Large intestine (tissue), 3 donors: Measurements from ENCODE around the gene GPR3. TPM values are rescaled to one million over a fixed set of nuclear protein-coding genes. Genes with fewer than 3 reads are reported as not detected.
A peak's percentile ranks its signal among the peaks of the same experiment; 100 is the strongest.
"Not testable (repeated sequence)": the region's sequence is repeated elsewhere in the genome, so short reads cannot be mapped to it uniquely, and the experiment has no call there.

Experiments used
- DNase-seq, 2 donors: peaks; one replicate each; pipeline versions ENCODE4 v3.0.0 to v3.0.0-alpha.2; 2013
- H3K27ac ChIP-seq: one replicate; pipeline ENCODE4 v1.5.1; 2013; ENCODE audit warnings: low read length
- H3K27me3 ChIP-seq: 2 replicates; pipeline ENCODE4 v1.6.1; 2013; ENCODE audit warnings: low read length; ENCODE audit not compliant: control insufficient read depth, insufficient read depth
- H3K36me3 ChIP-seq: 2 replicates; pipeline ENCODE4 v1.6.1; 2013; ENCODE audit warnings: low read length; ENCODE audit not compliant: control insufficient read depth, insufficient read depth
- H3K4me1 ChIP-seq: one replicate; pipeline ENCODE4 v1.6.1; 2013; ENCODE audit warnings: low read length; ENCODE audit not compliant: control insufficient read depth, insufficient read depth
- H3K4me3 ChIP-seq: one replicate; pipeline ENCODE4 v1.5.1; 2013; ENCODE audit warnings: low read length
- H3K9me3 ChIP-seq: one replicate; pipeline ENCODE4 v1.6.1; 2013; ENCODE audit warnings: mild to moderate bottlenecking, low read depth, low read length, moderate library complexity; ENCODE audit not compliant: control insufficient read depth
- WGBS: methylation state at CpG from one replicate; pipeline ENCODE4 v1.1.5; 2013; ENCODE audit warnings: low lambda C conversion rate; ENCODE audit not compliant: insufficient coverage; 5-methylcytosine and 5-hydroxymethylcytosine counted together
- polyA plus RNA-seq: library from polyadenylated mRNA; unstranded; fragments of 120-200 nt; gene quantifications from one replicate; pipeline ENCODE4 v1.2.1, GENCODE V29; 2013

GPR3 gene
- polyA plus RNA-seq, 1 donor = 0.27 TPM

GRCh38 chr1:27380224-27380623, 12.2 kb upstream of the GPR3 start:
- DNase-seq = no peak
- WGBS = no CpG with 5 or more reads among the region's 4 CpGs
- H3K27me3 ChIP-seq = peaks cover 6% of the 10 kb centered on the region

GRCh38 chr1:27380766-27381733, 11.4 kb upstream of the GPR3 start:
- Histone ChIP-seq H3K4me1 (peaks cover 7% of the 10 kb centered on the region), H3K9me3 (no peaks in the 10 kb centered on the region), H3K4me3 (no peak overlapping the region), H3K36me3 (no peaks in the 10 kb centered on the region), H3K27ac (no peak overlapping the region), H3K27me3 (peaks cover 6% of the 10 kb centered on the region)
- DNase-seq = no peak
- WGBS = no CpG with 5 or more reads among the region's 12 CpGs

More at GRCh38 chr1:27380224-27380623, 12.2 kb upstream of the GPR3 start:
- no peaks in the 10 kb centered on the region for H3K36me3 ChIP-seq
- no peaks in the 10 kb centered on the region for H3K9me3 ChIP-seq
- H3K4me3 ChIP-seq = no peak overlapping the region
- H3K27ac ChIP-seq = no peak overlapping the region
- peaks cover 7% of the 10 kb centered on the region for H3K4me1 ChIP-seq

- Histone ChIP-seq H3K36me3 (no peaks in the 10 kb centered on the region), H3K4me1 (peaks cover 7% of the 10 kb centered on the region), H3K9me3 (no peaks in the 10 kb centered on the region), H3K27ac (no peak overlapping the region), H3K4me3 (no peak overlapping the region), H3K27me3 (peaks cover 6% of the 10 kb centered on the region)
- DNase-seq = no peak
- WGBS = 80% methylated on average over 2 of the region's 18 CpGs
Measured at GRCh38 chr1:27381969-27382762, 10.3 kb upstream of the GPR3 start.

- peaks cover 7% of the 10 kb centered on the region for H3K4me1 ChIP-seq
- DNase-seq = peak in 1 of 2 donors; percentile 50
- H3K36me3 ChIP-seq = no peaks in the 10 kb centered on the region
- H3K27me3 ChIP-seq = peaks cover 6% of the 10 kb centered on the region
- no CpG with 5 or more reads among the region's 43 CpGs for WGBS
- H3K27ac ChIP-seq = no peak within 1 kb of the TSS
- H3K4me3 ChIP-seq = no peak within 1 kb of the TSS
- H3K9me3 ChIP-seq = no peaks in the 10 kb centered on the region
Measured at GRCh38 chr1:27383039-27383605, 9.3 kb upstream of the GPR3 start, which contains the start of gene CD164L2. Gene CD164L2, minus strand, starts transcription at chr1:27383333. Its CDS starts 94 bp downstream, at chr1:27383239.

DNA sequence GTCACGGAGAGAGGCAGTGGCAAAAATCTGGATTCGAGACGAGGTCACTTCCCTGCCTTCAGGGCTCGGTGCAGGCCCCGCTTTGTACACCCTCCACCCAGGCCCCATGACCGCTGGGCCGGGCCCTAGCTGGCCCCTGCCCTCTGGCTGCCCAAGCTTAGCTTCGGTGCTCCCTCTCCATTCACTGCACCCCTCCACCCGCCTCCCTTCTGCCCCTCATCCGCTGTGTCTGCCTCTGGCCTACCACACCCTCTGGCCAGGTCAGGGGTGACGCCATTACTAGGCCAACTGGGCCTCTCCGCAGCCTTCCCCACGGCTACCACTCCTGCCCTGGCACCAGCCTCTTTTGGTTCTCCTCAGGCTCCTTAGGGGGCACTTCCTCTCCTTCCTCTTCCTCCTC, 8.8 kb upstream of the GPR3 start:
- Histone ChIP-seq H3K9me3 (no peaks in the 10 kb centered on the region), H3K36me3 (no peaks in the 10 kb centered on the region), H3K4me3 (no peak overlapping the region), H3K4me1 (peaks cover 7% of the 10 kb centered on the region), H3K27ac (no peak overlapping the region), H3K27me3 (peaks cover 6% of the 10 kb centered on the region)
- DNase-seq = no peak
- WGBS = no CpG with 5 or more reads among the region's 13 CpGs

DNA sequence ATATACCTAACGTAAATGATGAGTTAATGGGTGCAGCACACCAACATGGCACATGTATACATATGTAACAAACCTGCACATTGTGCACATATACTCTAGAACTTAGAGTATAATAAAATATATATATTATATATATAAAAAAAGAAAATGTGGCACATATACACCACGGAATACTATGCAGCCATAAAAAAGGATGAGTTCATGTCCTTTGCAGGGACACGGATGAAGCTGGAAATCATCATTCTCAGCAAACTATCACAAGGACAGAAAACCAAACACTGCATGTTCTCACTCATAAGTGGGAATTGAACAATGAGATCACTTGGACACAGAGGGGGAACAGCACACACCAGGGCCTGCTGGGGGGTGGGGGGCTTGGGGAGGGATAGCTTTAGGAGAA, 7.6 kb upstream of the GPR3 start:
- not testable (repeated sequence) for H3K9me3 ChIP-seq, H3K4me1 ChIP-seq, H3K36me3 ChIP-seq, H3K27ac ChIP-seq, DNase-seq, H3K4me3 ChIP-seq, H3K27me3 ChIP-seq
- no CpG with 5 or more reads among the region's 3 CpGs for WGBS

DNA sequence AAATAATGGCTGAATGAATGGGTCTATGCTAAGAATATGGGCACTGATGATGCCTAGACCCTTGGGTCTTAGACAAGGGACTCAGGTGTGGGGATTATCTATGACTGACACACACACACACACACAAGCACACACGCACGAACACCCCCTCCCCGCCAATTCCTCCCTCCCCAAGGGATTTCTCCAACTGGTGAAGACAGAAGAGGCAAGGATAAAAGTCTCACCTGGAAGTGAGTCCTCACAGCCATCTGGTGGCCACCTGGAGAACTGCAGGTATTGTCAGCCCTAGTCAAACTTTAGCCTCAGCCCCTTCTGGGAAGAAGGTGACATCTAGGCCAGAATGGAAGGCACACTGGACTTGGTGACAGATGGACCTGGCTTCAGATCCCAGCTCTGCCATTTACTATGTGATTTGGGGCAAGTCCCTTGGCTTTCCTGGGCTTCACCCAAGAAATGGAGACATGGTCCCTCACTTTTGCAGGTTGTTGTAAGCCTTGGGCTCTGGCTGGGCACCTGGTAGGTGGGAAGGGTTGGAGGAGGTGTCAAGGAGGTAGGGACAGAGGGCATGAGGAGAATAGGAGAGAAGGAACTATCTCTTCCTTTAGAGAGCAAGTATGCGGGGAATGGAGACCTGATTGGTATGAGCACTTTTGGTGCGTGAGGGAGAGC, 4.0 kb upstream of the GPR3 start:
- H3K9me3 ChIP-seq = no peaks in the 10 kb centered on the region
- peaks cover 7% of the 10 kb centered on the region for H3K27me3 ChIP-seq
- H3K4me3 ChIP-seq = no peak overlapping the region
- DNase-seq = peak in 1 of 2 donors; percentile 45
- no CpG with 5 or more reads among the region's 5 CpGs for WGBS
- H3K27ac ChIP-seq = no peak overlapping the region
- peaks cover 15% of the 10 kb centered on the region for H3K4me1 ChIP-seq
- no peaks in the 10 kb centered on the region for H3K36me3 ChIP-seq

DNA sequence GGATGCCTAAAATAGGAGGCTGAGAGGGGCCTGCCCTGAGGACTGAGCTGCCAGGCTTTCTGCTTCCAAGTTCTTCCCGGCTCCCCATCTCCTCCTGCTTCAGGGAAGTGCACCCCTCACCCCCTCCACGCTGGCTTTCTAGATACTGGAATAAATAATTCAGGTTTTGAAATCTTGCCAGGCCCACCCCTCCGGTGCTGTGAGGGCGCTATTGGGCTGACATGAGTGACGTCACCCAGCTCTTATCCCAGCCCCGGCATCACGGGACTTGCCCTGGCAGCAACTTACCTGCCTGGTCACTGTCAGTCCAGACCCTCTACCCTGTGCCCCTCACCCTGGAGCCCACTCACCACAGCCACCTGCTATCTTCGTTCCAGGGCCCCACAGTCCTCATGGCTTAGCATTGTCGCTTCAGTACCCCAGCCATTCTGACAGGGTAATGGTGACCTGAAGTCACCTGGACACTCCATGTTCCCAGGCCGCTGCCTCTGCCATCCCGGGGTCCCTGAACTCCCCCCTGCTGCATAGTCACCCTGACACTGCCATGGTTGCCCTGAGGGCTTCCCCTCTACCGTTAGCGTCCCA, 819 bp upstream of the GPR3 start:
- peak; percentile 43 to 61 for DNase-seq
- H3K36me3 ChIP-seq = no peaks in the 10 kb centered on the region
- no CpG with 5 or more reads among the region's 13 CpGs for WGBS
- peaks cover 15% of the 10 kb centered on the region for H3K4me1 ChIP-seq
- H3K4me3 ChIP-seq = peak overlapping the region; percentile 27
- H3K27ac ChIP-seq = no peak overlapping the region
- H3K27me3 ChIP-seq = peaks cover 7% of the 10 kb centered on the region
- H3K9me3 ChIP-seq = no peaks in the 10 kb centered on the region

DNA sequence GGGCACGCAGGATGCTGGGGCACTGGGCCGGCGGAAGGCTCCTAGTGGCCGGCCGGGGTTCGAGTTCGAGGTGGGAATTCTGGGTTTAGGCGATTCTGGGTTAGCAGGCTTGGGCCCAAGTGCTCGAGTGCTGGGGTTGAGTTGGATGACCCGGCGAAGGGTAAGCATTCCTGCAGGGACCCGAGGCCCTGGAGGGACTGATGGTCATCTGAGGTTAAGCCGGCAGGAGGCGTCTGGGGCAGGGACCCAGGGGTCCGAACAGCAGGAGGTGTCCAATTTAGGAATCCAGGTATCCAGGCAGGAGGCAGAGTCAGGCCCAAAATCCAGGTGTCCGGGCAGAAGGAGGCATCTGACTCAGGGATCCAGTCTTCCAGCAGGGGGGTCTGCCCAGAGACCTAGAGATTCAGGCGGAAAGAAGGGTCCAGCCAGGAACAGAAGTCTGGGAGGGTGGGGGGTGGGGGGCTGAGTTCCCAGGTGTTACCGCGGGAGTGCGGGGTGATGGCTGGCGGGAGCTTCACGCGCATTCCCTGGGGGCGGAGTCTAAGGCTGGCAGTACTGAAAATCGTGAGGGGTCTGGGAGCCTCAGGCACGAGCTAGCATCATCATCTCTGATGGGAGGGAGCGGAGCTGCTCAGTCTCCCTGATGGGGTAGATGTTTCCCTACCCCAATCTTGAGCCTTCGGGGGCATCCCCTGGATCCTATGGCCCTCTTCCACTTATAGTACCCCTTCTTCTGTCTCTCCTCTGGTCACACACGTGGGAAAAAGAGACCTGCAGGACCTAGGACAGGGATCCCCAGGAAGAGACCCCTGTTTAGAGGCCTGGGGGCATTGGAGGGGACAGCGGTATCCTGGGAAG, 585 bp downstream of the GPR3 start:
- Histone ChIP-seq H3K27ac (no peak overlapping the region), H3K27me3 (peaks cover 7% of the 10 kb centered on the region), H3K36me3 (no peaks in the 10 kb centered on the region), H3K4me1 (peaks cover 15% of the 10 kb centered on the region), H3K4me3 (peak overlapping the region; percentile 32), H3K9me3 (no peaks in the 10 kb centered on the region)
- no CpG with 5 or more reads among the region's 30 CpGs for WGBS
- DNase-seq = no peak
